Measurements from ENCODE around the gene MYL12A.
"Not testable (repeated sequence)": the region's sequence is repeated elsewhere in the genome, so short reads cannot be mapped to it uniquely, and the experiment has no call there.

The MYL12A gene

DNA sequence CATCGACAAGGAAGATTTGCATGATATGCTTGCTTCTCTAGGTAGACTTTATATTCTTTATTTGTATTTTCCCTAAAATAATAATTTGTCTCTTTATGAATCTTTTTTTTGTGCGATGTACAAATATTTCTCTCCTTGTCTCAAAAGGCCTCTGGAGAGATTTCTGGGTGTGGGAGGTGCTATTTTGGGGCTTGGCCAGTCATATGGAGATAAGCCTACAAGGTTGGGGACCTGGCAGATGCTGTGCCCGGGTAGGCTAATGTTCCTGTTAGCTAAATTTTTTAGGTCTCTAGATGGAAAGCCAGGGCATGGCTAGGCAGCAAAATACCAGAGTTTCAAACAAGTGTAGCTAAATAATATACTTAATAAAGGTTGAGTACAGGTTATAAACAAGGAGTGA lies 25.4 kb downstream of the MYL12A start:
- in situ Hi-C loops (cut with HindIII; ENCODE audit: low pct_ligation_motif_present, low sequenced_read_pairs), result no loop called here
- Histone ChIP-seq H3K27me3 (replicated peaks) (no peaks in the 10 kb centered on the region), H3K27ac (no peak overlapping the region), H3K4me3 (ENCODE audit: low read depth, low read length) (no peak overlapping the region), H3K36me3 (replicated peaks) (peaks cover 42% of the 10 kb centered on the region)
- TF ChIP-seq, protein P1, sequence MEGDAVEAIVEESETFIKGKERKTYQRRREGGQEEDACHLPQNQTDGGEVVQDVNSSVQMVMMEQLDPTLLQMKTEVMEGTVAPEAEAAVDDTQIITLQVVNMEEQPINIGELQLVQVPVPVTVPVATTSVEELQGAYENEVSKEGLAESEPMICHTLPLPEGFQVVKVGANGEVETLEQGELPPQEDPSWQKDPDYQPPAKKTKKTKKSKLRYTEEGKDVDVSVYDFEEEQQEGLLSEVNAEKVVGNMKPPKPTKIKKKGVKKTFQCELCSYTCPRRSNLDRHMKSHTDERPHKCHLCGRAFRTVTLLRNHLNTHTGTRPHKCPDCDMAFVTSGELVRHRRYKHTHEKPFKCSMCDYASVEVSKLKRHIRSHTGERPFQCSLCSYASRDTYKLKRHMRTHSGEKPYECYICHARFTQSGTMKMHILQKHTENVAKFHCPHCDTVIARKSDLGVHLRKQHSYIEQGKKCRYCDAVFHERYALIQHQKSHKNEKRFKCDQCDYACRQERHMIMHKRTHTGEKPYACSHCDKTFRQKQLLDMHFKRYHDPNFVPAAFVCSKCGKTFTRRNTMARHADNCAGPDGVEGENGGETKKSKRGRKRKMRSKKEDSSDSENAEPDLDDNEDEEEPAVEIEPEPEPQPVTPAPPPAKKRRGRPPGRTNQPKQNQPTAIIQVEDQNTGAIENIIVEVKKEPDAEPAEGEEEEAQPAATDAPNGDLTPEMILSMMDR (IDR thresholded peaks at IDR 0.05; ENCODE audit: low read depth, low read length, missing control alignments), result no peak
- no peak for DNase-seq

GRCh38 chr18:3277643-3278213 lies 30.1 kb downstream of the MYL12A start:
- H3K27me3 ChIP-seq (replicated peaks); H3K27ac ChIP-seq; H3K4me3 ChIP-seq (ENCODE audit: low read depth, low read length); DNase-seq: not testable (repeated sequence)
- peaks cover 49% of the 10 kb centered on the region for H3K36me3 ChIP-seq (replicated peaks)
- in situ Hi-C loops (cut with HindIII; ENCODE audit: low pct_ligation_motif_present, low sequenced_read_pairs), result loop anchor here (25.0 kb wide), 1 partner anchor 385 kb away; no protein-coding TSS in a partner anchor

- TF ChIP-seq, protein P1 (IDR thresholded peaks at IDR 0.05; ENCODE audit: low read depth, low read length, missing control alignments), result peak; percentile 23
- peaks cover 39% of the 10 kb centered on the region for H3K36me3 ChIP-seq (replicated peaks)
- in situ Hi-C loops (cut with HindIII; ENCODE audit: low pct_ligation_motif_present, low sequenced_read_pairs), result loop anchor here (25.0 kb wide), 1 partner anchor 383 kb away; no protein-coding TSS in a partner anchor
- H3K27me3 ChIP-seq (replicated peaks), result no peaks in the 10 kb centered on the region
- no peak overlapping the region for H3K27ac ChIP-seq
- no peak for DNase-seq
- H3K4me3 ChIP-seq (ENCODE audit: low read depth, low read length), result no peak overlapping the region
These were observed 31.9 kb downstream of the MYL12A start for GRCh38 chr18:3279201-3280185.

GRCh38 chr18:3281456-3282400 lies 34.1 kb downstream of the MYL12A start:
- DNase-seq, result no peak
- TF ChIP-seq, protein P1 (IDR thresholded peaks at IDR 0.05; ENCODE audit: low read depth, low read length, missing control alignments), result no peak
- Histone ChIP-seq H3K36me3 (replicated peaks) (peaks cover 17% of the 10 kb centered on the region), H3K27ac (no peak overlapping the region), H3K27me3 (replicated peaks) (no peaks in the 10 kb centered on the region), H3K4me3 (ENCODE audit: low read depth, low read length) (no peak overlapping the region)
- in situ Hi-C loops (cut with HindIII; ENCODE audit: low pct_ligation_motif_present, low sequenced_read_pairs), result loop anchor here (25.0 kb wide), 1 partner anchor 381 kb away; no protein-coding TSS in a partner anchor

- in situ Hi-C loops (cut with HindIII; ENCODE audit: low pct_ligation_motif_present, low sequenced_read_pairs), result loop anchor here (25.0 kb wide), 1 partner anchor 379 kb away; no protein-coding TSS in a partner anchor
- Histone ChIP-seq H3K27me3 (replicated peaks) (no peaks in the 10 kb centered on the region), H3K4me3 (ENCODE audit: low read depth, low read length) (no peak overlapping the region), H3K36me3 (replicated peaks) (peaks cover 5% of the 10 kb centered on the region), H3K27ac (no peak overlapping the region)
- DNase-seq, result no peak
- TF ChIP-seq, protein P1 (IDR thresholded peaks at IDR 0.05; ENCODE audit: low read depth, low read length, missing control alignments), result no peak
These were observed 35.8 kb downstream of the MYL12A start for GRCh38 chr18:3283253-3283863.
